Vagina (tissue), 2 donors: ENCODE data around the gene TMEM43.

ENCODE experiments used
- CTCF ChIP-seq, 3 experiments: fragments of 450-650 bp in 2 of 3; fragments of 200-600 bp in 1 of 3; sonication (generic) in 1 of 3; IDR thresholded peaks; one replicate each; pipeline ENCODE4 v1.5.1; 2017 to 2019; ENCODE audit warnings: antibody characterized with exemption in 3 of 3, mild to moderate bottlenecking in 2 of 3, moderate library complexity in 2 of 3
- POLR2A ChIP-seq, 2 donors: fragments of 450-650 bp; IDR thresholded peaks; one replicate each; pipeline ENCODE4 v1.6.1; 2017; ENCODE audit warnings: antibody characterized with exemption in 2 of 2, mild to moderate bottlenecking in 2 of 2, moderate library complexity in 2 of 2
- POLR2AphosphoS5 ChIP-seq, 2 donors: sonication (generic); formaldehyde crosslinking; IDR thresholded peaks; one replicate each; pipeline ENCODE4 v1.9.0; 2017; ENCODE audit warnings: antibody characterized with exemption in 2 of 2, mild to moderate bottlenecking in 2 of 2, low read depth in 1 of 2; ENCODE audit not compliant: insufficient read depth in 1 of 2

- no peak for TF ChIP-seq CTCF (IDR thresholded peaks at IDR 0.05)
- TF ChIP-seq POLR2A (IDR thresholded peaks at IDR 0.05), result no peak
- no peak for TF ChIP-seq POLR2AphosphoS5 (IDR thresholded peaks at IDR 0.05; ENCODE audit: insufficient read depth in 1 of 2, low read depth in 1 of 2)
These were observed 28.8 kb downstream of the TMEM43 start for GRCh38 chr3:14153663-14154062.
